H1 (cell line): ENCODE measurements around the gene ARID5A. TPM values are rescaled to one million over a fixed set of nuclear protein-coding genes. Genes with fewer than 3 reads are reported as not detected.

ENCODE experiments used
- EP300 ChIP-seq, 2 experiments: IDR thresholded peaks; 1 replicate in 1 of 2; 2 replicates in 1 of 2; pipeline ENCODE4 v1.6.1; 2011 to 2012; ENCODE audit warnings: low read depth in 2 of 2, low read length in 2 of 2, mild to moderate bottlenecking in 2 of 2, borderline replicate concordance in 1 of 2, inconsistent platforms in 1 of 2, moderate library complexity in 1 of 2
- JUND ChIP-seq: IDR thresholded peaks from 2 replicates; pipeline ENCODE4 v1.6.1; 2011; ENCODE audit warnings: mild to moderate bottlenecking, improper control_type of control experiment, low read length
- MAFK ChIP-seq: IDR thresholded peaks from 2 replicates; pipeline ENCODE4 v1.6.1; 2012; ENCODE audit warnings: low read depth, mild to moderate bottlenecking, improper control_type of control experiment, low read length
- NRF1 ChIP-seq: IDR thresholded peaks from 2 replicates; pipeline ENCODE4 v1.6.1; 2011; ENCODE audit warnings: mild to moderate bottlenecking, low read depth, low read length, improper control_type of control experiment
- polyA plus RNA-seq, 7 experiments: library from polyadenylated mRNA; depleted of rRNA in 3 of 7; stranded (reverse) in 5 of 7; unstranded in 2 of 7; fragments of >200 nt in 5 of 7; fragments of 200-250 nt in 2 of 7; gene quantifications; 1 replicate in 5 of 7; 2 replicates in 1 of 7; 4 replicates in 1 of 7; pipeline versions ENCODE4 v1.2.1 to v1.2.3, GENCODE V29; 2011 to 2013; ENCODE audit warnings: missing spikeins in 2 of 7, mixed read lengths in 2 of 7
- total RNA-seq: library from RNA; stranded (reverse); fragmentation: NEBNext Ultra II Directional; extraction: Animal tissue kit (Norgen Biotek cat#: 25700); gene quantifications from 2 replicates; pipeline ENCODE4 v1.2.1, GENCODE V29; 2021
- TF ChIP-seq, protein P1 (sequence below): fragments of 300-600 bp; sonication (generic); IDR thresholded peaks from 2 replicates; pipeline ENCODE4 v1.7.1; 2012; ENCODE audit warnings: low read length, moderate library complexity, mild to moderate bottlenecking, inconsistent platforms; ENCODE audit not compliant: insufficient replicate concordance

The ARID5A gene
- total and polyA plus RNA-seq, 2 of the 8 experiments (the other 6 are each of a cell fraction or from before 2014, with no cell fraction given): 3.3 to 5.3 TPM

DNA sequence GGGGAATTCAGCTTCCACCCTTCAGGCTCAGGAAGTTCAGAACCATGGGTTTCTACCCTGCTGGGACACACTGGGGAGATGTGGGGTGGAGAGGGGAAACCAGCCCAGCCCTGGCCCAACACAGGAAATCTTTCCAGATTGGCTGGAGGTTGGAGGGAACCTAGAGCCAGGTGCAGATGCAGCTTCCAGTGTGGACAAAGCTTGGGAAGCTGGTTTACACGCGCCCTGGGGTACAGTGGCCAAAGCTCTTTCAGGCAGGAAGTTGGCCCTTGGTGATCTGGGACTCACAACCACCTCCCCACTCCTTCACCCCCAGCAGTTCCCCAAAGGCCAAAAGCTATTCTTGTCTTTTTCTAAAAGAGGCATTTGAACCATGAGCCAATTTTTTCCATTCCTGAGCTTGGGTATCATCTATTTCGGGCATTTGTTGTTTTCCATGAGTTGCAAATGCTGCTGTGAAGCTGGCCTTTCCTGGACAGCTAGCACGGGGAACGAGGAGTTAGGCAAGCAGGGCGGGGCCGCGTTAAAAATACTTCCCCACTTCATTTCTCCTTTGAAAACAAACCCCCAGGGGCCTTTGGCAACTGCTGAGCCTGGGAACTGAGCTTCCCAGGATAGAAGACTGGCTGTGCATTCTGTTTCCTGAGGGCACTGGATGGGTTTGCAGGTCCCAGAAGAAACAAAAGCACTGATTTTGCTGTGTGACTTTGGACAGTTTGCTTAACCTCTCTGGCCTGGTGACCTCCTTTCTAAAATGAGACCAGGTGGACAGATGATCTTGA lies 3.1 kb upstream of the ARID5A start (continued):
- TF ChIP-seq, protein P1, sequence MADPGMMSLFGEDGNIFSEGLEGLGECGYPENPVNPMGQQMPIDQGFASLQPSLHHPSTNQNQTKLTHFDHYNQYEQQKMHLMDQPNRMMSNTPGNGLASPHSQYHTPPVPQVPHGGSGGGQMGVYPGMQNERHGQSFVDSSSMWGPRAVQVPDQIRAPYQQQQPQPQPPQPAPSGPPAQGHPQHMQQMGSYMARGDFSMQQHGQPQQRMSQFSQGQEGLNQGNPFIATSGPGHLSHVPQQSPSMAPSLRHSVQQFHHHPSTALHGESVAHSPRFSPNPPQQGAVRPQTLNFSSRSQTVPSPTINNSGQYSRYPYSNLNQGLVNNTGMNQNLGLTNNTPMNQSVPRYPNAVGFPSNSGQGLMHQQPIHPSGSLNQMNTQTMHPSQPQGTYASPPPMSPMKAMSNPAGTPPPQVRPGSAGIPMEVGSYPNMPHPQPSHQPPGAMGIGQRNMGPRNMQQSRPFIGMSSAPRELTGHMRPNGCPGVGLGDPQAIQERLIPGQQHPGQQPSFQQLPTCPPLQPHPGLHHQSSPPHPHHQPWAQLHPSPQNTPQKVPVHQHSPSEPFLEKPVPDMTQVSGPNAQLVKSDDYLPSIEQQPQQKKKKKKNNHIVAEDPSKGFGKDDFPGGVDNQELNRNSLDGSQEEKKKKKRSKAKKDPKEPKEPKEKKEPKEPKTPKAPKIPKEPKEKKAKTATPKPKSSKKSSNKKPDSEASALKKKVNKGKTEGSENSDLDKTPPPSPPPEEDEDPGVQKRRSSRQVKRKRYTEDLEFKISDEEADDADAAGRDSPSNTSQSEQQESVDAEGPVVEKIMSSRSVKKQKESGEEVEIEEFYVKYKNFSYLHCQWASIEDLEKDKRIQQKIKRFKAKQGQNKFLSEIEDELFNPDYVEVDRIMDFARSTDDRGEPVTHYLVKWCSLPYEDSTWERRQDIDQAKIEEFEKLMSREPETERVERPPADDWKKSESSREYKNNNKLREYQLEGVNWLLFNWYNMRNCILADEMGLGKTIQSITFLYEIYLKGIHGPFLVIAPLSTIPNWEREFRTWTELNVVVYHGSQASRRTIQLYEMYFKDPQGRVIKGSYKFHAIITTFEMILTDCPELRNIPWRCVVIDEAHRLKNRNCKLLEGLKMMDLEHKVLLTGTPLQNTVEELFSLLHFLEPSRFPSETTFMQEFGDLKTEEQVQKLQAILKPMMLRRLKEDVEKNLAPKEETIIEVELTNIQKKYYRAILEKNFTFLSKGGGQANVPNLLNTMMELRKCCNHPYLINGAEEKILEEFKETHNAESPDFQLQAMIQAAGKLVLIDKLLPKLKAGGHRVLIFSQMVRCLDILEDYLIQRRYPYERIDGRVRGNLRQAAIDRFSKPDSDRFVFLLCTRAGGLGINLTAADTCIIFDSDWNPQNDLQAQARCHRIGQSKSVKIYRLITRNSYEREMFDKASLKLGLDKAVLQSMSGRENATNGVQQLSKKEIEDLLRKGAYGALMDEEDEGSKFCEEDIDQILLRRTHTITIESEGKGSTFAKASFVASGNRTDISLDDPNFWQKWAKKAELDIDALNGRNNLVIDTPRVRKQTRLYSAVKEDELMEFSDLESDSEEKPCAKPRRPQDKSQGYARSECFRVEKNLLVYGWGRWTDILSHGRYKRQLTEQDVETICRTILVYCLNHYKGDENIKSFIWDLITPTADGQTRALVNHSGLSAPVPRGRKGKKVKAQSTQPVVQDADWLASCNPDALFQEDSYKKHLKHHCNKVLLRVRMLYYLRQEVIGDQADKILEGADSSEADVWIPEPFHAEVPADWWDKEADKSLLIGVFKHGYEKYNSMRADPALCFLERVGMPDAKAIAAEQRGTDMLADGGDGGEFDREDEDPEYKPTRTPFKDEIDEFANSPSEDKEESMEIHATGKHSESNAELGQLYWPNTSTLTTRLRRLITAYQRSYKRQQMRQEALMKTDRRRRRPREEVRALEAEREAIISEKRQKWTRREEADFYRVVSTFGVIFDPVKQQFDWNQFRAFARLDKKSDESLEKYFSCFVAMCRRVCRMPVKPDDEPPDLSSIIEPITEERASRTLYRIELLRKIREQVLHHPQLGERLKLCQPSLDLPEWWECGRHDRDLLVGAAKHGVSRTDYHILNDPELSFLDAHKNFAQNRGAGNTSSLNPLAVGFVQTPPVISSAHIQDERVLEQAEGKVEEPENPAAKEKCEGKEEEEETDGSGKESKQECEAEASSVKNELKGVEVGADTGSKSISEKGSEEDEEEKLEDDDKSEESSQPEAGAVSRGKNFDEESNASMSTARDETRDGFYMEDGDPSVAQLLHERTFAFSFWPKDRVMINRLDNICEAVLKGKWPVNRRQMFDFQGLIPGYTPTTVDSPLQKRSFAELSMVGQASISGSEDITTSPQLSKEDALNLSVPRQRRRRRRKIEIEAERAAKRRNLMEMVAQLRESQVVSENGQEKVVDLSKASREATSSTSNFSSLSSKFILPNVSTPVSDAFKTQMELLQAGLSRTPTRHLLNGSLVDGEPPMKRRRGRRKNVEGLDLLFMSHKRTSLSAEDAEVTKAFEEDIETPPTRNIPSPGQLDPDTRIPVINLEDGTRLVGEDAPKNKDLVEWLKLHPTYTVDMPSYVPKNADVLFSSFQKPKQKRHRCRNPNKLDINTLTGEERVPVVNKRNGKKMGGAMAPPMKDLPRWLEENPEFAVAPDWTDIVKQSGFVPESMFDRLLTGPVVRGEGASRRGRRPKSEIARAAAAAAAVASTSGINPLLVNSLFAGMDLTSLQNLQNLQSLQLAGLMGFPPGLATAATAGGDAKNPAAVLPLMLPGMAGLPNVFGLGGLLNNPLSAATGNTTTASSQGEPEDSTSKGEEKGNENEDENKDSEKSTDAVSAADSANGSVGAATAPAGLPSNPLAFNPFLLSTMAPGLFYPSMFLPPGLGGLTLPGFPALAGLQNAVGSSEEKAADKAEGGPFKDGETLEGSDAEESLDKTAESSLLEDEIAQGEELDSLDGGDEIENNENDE: no peak
- TF ChIP-seq MAFK (no peak), EP300 (IDR thresholded peaks at IDR 0.05; ENCODE audit: borderline replicate concordance in 1 of 2, low read depth in 2 of 2, low read length in 2 of 2) (no peak), NRF1 (no peak), JUND (no peak)
